ENCODE measurements around the gene UBR1. TPM values are rescaled to one million over a fixed set of nuclear protein-coding genes. Genes with fewer than 3 reads are reported as not detected.
A peak's percentile ranks its signal among the peaks of the same experiment; 100 is the strongest.

The UBR1 gene
- 46.6 and 48.9 TPM in 2 replicates for total RNA-seq

DNA sequence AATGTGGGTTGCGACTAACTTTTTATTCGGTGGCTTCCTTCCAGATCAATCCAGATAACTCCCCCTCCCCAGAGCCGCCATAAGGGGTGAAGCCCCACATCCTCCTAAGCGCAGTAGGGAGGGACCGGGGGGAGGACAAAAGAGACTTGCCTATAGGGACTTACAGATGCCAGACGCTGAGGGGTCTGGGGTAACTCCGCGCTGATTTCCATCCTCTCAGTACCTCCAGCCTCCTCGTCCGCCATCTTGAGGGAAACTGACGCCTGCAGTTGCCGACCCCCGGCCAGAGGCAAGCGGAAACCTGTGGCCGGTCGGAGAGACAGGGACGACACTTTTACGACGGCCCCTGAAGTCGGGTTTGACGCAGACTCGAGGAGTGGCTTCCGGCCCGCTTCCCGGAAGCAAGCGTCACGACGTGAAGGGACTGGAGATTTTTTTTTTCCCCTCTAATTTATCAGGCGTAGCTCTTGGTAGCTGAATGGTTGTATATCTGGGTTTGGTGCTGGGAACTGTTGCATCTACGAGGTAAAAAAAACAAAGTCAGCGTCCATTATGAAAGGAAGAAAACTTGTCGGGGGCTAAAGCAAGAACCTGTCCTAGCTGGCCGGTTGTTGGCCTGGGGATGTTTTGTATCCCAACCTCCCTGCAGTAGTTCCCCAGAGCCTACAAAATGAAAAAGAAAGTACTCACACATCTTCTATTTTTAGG is at the start of gene UBR1:
Gene UBR1, minus strand, starts transcription at position 261 of the 708 bp plus-strand sequence. Its CDS starts 16 bp downstream, at position 245.
- peaks cover 37% of the 10 kb centered on the region for H3K36me3 Mint-ChIP-seq (ENCODE audit: low read depth)
- peak within 1 kb of the TSS; percentile 98 for H3K4me3 Mint-ChIP-seq
- intact Hi-C loops (cut with micrococcal nuclease), result loop anchor here (1.0 to 5.0 kb wide), 4 partner anchors 12 to 1824 kb away; partner anchors contain the start of gene CCNDBP1
- TF ChIP-seq CTCF (IDR thresholded peaks at IDR 0.05), result no peak
- POLR2A ChIA-PET, result interaction anchor here (0.6 to 3.0 kb wide), 16 partner anchors 9 to 615 kb away, joined by 3 to 24 read pairs (median 4); partner anchors contain the start of genes CCNDBP1, TMEM62 and ZNF106
- CTCF ChIA-PET, result interaction anchor here (1.5 kb wide), 1 partner anchor 38 kb away, joined by 4 read pairs; no protein-coding TSS in a partner anchor
- H3K27ac Mint-ChIP-seq, result peak within 1 kb of the TSS; percentile 98
- H3K4me1 Mint-ChIP-seq, result peaks cover 46% of the 10 kb centered on the region
- ATAC-seq (ENCODE audit: low read depth) (peak; percentile 94), DNase-seq (peak; percentile 78)
- H3K9me3 Mint-ChIP-seq, result no peaks in the 10 kb centered on the region
- H3K27me3 Mint-ChIP-seq, result no peaks in the 10 kb centered on the region

DNA sequence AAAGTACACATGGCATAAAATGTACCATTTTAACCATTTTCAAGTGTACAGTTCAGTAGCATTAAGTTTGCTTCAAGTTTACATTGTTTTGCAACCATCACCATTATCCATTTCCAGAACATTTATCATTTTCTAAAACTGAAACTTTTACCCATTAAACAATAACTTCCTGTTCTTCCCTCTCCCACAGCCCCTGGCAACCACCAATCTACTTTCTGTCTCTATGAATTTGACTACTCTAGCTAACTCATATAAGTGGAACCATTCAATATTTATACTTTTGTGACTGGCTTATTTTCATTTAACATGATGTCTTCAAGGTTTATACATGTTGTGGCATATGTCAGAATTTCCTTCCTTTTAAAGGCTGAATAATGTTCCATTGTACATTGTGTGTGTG is 47.4 kb upstream of the UBR1 start:
- ATAC-seq (ENCODE audit: low read depth) (no peak), DNase-seq (no peak)
- Mint-ChIP-seq H3K9me3 (no peaks in the 10 kb centered on the region), H3K4me1 (peaks cover 6% of the 10 kb centered on the region), H3K27ac (no peak overlapping the region), H3K4me3 (no peak overlapping the region), H3K27me3 (no peaks in the 10 kb centered on the region), H3K36me3 (ENCODE audit: low read depth) (peaks cover 70% of the 10 kb centered on the region)
- intact Hi-C loops (cut with micrococcal nuclease), result no loop called here
- POLR2A ChIA-PET, result interaction anchor here (0.6 kb wide), 1 partner anchor 10 kb away, joined by 3 read pairs; no protein-coding TSS in a partner anchor
- TF ChIP-seq CTCF (IDR thresholded peaks at IDR 0.05), result no peak
- CTCF ChIA-PET, result no interaction called here

DNA sequence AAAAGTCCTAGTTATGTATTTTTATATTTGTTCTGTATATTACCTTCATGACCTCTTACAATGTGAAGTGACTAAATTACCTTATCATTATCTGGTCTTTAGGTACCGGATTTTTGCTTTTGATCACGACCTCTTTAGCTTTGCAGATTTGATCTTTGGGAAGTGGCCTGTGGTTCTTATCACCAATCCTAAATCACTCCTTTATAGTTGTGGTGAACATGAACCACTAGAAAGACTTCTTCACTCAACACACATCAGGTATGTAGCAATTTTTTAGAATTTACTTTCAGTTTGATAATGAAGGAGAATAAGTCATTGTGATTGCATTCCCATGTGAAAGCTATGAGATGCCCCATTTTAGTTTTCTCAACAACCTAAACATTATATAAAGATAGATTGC is 45.9 kb upstream of the UBR1 start:
- intact Hi-C loops (cut with micrococcal nuclease), result no loop called here
- Mint-ChIP-seq H3K27me3 (no peaks in the 10 kb centered on the region), H3K36me3 (ENCODE audit: low read depth) (peaks cover 73% of the 10 kb centered on the region), H3K27ac (no peak overlapping the region), H3K9me3 (no peaks in the 10 kb centered on the region), H3K4me1 (peaks cover 6% of the 10 kb centered on the region), H3K4me3 (no peak overlapping the region)
- CTCF ChIA-PET, result no interaction called here
- DNase-seq (no peak), ATAC-seq (ENCODE audit: low read depth) (no peak)
- POLR2A ChIA-PET, result no interaction called here
- no peak for TF ChIP-seq CTCF (IDR thresholded peaks at IDR 0.05)

- Mint-ChIP-seq H3K27ac (no peak overlapping the region), H3K4me3 (no peak overlapping the region), H3K36me3 (ENCODE audit: low read depth) (peaks cover 76% of the 10 kb centered on the region), H3K4me1 (peaks cover 6% of the 10 kb centered on the region), H3K9me3 (no peaks in the 10 kb centered on the region), H3K27me3 (no peaks in the 10 kb centered on the region)
- ChIA-PET POLR2A (interaction anchor here (0.6 kb wide), 2 partner anchors 33 to 57 kb away, joined by 5 to 7 read pairs; no protein-coding TSS in a partner anchor), CTCF (interaction anchor here (1.3 kb wide), 1 partner anchor 75 kb away, joined by 3 read pairs; no protein-coding TSS in a partner anchor)
- intact Hi-C loops (cut with micrococcal nuclease), result no loop called here
- DNase-seq (no peak), ATAC-seq (ENCODE audit: low read depth) (no peak)
- TF ChIP-seq CTCF (IDR thresholded peaks at IDR 0.05), result no peak
These were observed 44.5 kb upstream of the UBR1 start for GRCh38 chr15:43150191-43150929.

GRCh38 chr15:43146184-43146583 is 40.3 kb upstream of the UBR1 start:
- Mint-ChIP-seq H3K27me3 (no peaks in the 10 kb centered on the region), H3K36me3 (ENCODE audit: low read depth) (peaks cover 60% of the 10 kb centered on the region), H3K9me3 (no peaks in the 10 kb centered on the region), H3K27ac (no peak overlapping the region), H3K4me1 (peaks cover 23% of the 10 kb centered on the region), H3K4me3 (no peak overlapping the region)
- DNase-seq (no peak), ATAC-seq (ENCODE audit: low read depth) (no peak)
- CTCF ChIA-PET, result no interaction called here
- no peak for TF ChIP-seq CTCF (IDR thresholded peaks at IDR 0.05)
- intact Hi-C loops (cut with micrococcal nuclease), result no loop called here
- POLR2A ChIA-PET, result no interaction called here
